ENCODE measurements around the gene ACP7. TPM values are rescaled to one million over a fixed set of nuclear protein-coding genes. Genes with fewer than 3 reads are reported as not detected.

ACP7 gene
- total and polyA plus RNA-seq, 2 experiments from 2014 or later = not detected

- Histone ChIP-seq H3K4me1 (ENCODE audit: low read depth) (peaks cover 26% of the 10 kb centered on the region), H3K9me3 (ENCODE audit: low read depth) (no peaks in the 10 kb centered on the region), H3K4me3 (no peak overlapping the region), H3K36me3 (no peaks in the 10 kb centered on the region), H3K27me3 (no peaks in the 10 kb centered on the region), H3K27ac (peak overlapping the region; percentile 48)
- no peak for TF ChIP-seq CTCF (IDR thresholded peaks at IDR 0.05; ENCODE audit: low read depth, low read length)
- no peak for DNase-seq (ENCODE audit: low read depth in 1 of 2, low spot score in 1 of 2)
Measured at GRCh38 chr19:39132344-39132969, 48.3 kb downstream of the ACP7 start.

GRCh38 chr19:39133431-39134270, 49.5 kb downstream of the ACP7 start:
- TF ChIP-seq CTCF (IDR thresholded peaks at IDR 0.05; ENCODE audit: low read depth, low read length) = no peak
- no peak overlapping the region for H3K4me3 ChIP-seq
- H3K36me3 ChIP-seq = no peaks in the 10 kb centered on the region
- H3K9me3 ChIP-seq (ENCODE audit: low read depth) = no peaks in the 10 kb centered on the region
- peaks cover 27% of the 10 kb centered on the region for H3K4me1 ChIP-seq (ENCODE audit: low read depth)
- DNase-seq (ENCODE audit: low read depth in 1 of 2, low spot score in 1 of 2) = peak; percentile 24 to 39
- no peaks in the 10 kb centered on the region for H3K27me3 ChIP-seq
- peak overlapping the region; percentile 81 for H3K27ac ChIP-seq

- Histone ChIP-seq H3K27me3 (no peaks in the 10 kb centered on the region), H3K4me3 (no peak overlapping the region), H3K4me1 (ENCODE audit: low read depth) (peaks cover 47% of the 10 kb centered on the region), H3K36me3 (no peaks in the 10 kb centered on the region), H3K9me3 (ENCODE audit: low read depth) (no peaks in the 10 kb centered on the region), H3K27ac (no peak overlapping the region)
- TF ChIP-seq CTCF (IDR thresholded peaks at IDR 0.05; ENCODE audit: low read depth, low read length) = no peak
- DNase-seq (ENCODE audit: low read depth in 1 of 2, low spot score in 1 of 2) = no peak
Measured at GRCh38 chr19:39135701-39136100, 51.5 kb downstream of the ACP7 start.

GRCh38 chr19:39136225-39136940, 52.2 kb downstream of the ACP7 start:
- Histone ChIP-seq H3K27me3 (no peaks in the 10 kb centered on the region), H3K27ac (no peak overlapping the region), H3K36me3 (no peaks in the 10 kb centered on the region), H3K4me3 (no peak overlapping the region), H3K4me1 (ENCODE audit: low read depth) (peaks cover 47% of the 10 kb centered on the region), H3K9me3 (ENCODE audit: low read depth) (no peaks in the 10 kb centered on the region)
- no peak for DNase-seq (ENCODE audit: low read depth in 1 of 2, low spot score in 1 of 2)
- TF ChIP-seq CTCF (IDR thresholded peaks at IDR 0.05; ENCODE audit: low read depth, low read length) = no peak

- H3K9me3 ChIP-seq (ENCODE audit: low read depth) = no peaks in the 10 kb centered on the region
- H3K36me3 ChIP-seq = no peaks in the 10 kb centered on the region
- no peak overlapping the region for H3K4me3 ChIP-seq
- H3K27me3 ChIP-seq = no peaks in the 10 kb centered on the region
- no peak for DNase-seq (ENCODE audit: low read depth in 1 of 2, low spot score in 1 of 2)
- H3K4me1 ChIP-seq (ENCODE audit: low read depth) = peaks cover 47% of the 10 kb centered on the region
- TF ChIP-seq CTCF (IDR thresholded peaks at IDR 0.05; ENCODE audit: low read depth, low read length) = no peak
- H3K27ac ChIP-seq = no peak overlapping the region
Measured at GRCh38 chr19:39137131-39137530, 53.0 kb downstream of the ACP7 start.

Measured in cardiac muscle cell (in vitro differentiated cells and primary cell).